Loucy (cell line): Measurements from ENCODE around the gene DENND2A.

ENCODE experiments used
- EZH2phosphoT487 ChIP-seq: fragments of 200-600 bp; IDR thresholded peaks from 2 replicates; pipeline ENCODE4 v1.6.1; 2018; ENCODE audit warnings: antibody characterized with exemption, mild to moderate bottlenecking, moderate library complexity, borderline replicate concordance
- TF ChIP-seq, protein P1 (sequence below): fragments of 200-600 bp; sonication (generic); conservative IDR thresholded peaks from 2 replicates; pipeline ENCODE4 v1.5.1; 2014; ENCODE audit warnings: mild to moderate bottlenecking, antibody characterized with exemption, low read length

DNA sequence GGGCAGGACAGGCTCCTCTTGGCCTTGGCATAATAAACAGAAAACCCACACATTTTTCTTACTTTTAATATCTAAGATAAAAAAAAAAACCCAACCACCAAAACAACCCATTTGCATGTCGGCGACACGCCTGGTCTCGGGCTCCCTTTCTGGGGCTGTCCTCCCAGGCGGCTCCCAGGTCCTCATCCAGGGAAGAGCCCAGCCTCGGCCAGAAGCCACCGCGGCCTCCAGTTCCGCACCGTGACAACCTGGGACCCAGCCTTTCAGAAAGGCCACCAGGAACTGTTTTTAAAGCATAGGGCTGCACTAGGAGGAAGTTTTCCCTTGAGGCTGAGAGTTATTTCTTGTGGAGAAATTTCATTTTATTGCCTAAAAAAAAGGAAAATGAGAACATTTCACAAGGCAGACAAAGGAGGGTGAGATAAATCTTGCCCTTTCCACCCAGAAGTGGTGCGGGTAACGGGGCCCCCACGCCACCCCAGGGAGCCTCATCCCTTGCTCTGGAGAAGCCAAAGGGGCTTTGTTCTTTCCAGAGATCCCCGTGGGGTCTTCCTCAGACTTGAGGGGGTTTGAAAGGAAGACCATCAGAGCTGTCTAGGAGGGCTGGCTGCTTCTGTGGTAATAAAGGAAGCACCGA, 122.1 kb downstream of the DENND2A start:
- TF ChIP-seq, protein P1, sequence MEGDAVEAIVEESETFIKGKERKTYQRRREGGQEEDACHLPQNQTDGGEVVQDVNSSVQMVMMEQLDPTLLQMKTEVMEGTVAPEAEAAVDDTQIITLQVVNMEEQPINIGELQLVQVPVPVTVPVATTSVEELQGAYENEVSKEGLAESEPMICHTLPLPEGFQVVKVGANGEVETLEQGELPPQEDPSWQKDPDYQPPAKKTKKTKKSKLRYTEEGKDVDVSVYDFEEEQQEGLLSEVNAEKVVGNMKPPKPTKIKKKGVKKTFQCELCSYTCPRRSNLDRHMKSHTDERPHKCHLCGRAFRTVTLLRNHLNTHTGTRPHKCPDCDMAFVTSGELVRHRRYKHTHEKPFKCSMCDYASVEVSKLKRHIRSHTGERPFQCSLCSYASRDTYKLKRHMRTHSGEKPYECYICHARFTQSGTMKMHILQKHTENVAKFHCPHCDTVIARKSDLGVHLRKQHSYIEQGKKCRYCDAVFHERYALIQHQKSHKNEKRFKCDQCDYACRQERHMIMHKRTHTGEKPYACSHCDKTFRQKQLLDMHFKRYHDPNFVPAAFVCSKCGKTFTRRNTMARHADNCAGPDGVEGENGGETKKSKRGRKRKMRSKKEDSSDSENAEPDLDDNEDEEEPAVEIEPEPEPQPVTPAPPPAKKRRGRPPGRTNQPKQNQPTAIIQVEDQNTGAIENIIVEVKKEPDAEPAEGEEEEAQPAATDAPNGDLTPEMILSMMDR: no peak
- no peak for TF ChIP-seq EZH2phosphoT487
